Prostate gland (tissue), 2 donors: Measurements from ENCODE around the gene PHAF1. TPM values are rescaled to one million over a fixed set of nuclear protein-coding genes. Genes with fewer than 3 reads are reported as not detected.

Experiments used
- DNase-seq: peaks from one replicate; pipeline ENCODE4 v3.0.0-alpha.2; 2019; ENCODE audit warnings: low spot score
- H3K27ac ChIP-seq, 2 donors: fragments of 200-600 bp; sonication (generic); 2 replicates each; pipeline ENCODE4 v1.5.1; 2017 to 2019
- H3K27me3 ChIP-seq: fragments of 200-600 bp; sonication (generic); replicated peaks from 2 replicates; pipeline ENCODE4 v1.5.1; 2019; ENCODE audit not compliant: insufficient read depth
- H3K36me3 ChIP-seq, 2 donors: fragments of 200-600 bp; sonication (generic); 1 replicate in 1 of 2; 2 replicates in 1 of 2; pipeline versions ENCODE4 v1.5.1 to v1.8.1; 2017 to 2019
- H3K4me1 ChIP-seq: fragments of 200-600 bp; sonication (generic); replicated peaks from 2 replicates; pipeline ENCODE4 v1.5.1; 2019
- H3K4me3 ChIP-seq, 2 donors: fragments of 200-600 bp; sonication (generic); 2 replicates each; pipeline ENCODE4 v1.5.1; 2017 to 2019
- H3K9me3 ChIP-seq: fragments of 200-600 bp; sonication (generic); 2 replicates; pipeline ENCODE4 v1.5.1; 2017
- CTCF ChIP-seq, 4 experiments: fragments of 200-600 bp in 2 of 4; fragments of 450-650 bp in 2 of 4; sonication (generic) in 2 of 4; IDR thresholded peaks; 1 replicate in 3 of 4; 2 replicates in 1 of 4; pipeline ENCODE4 v1.5.1; 2016 to 2019; ENCODE audit warnings: antibody characterized with exemption in 4 of 4, mild to moderate bottlenecking in 2 of 4, moderate library complexity in 2 of 4
- POLR2A ChIP-seq: fragments of 450-650 bp; IDR thresholded peaks from one replicate; pipeline ENCODE4 v1.6.1; 2016; ENCODE audit warnings: antibody characterized with exemption, mild to moderate bottlenecking
- POLR2AphosphoS5 ChIP-seq: sonication (generic); formaldehyde crosslinking; IDR thresholded peaks from one replicate; pipeline ENCODE4 v1.6.1; 2017; ENCODE audit warnings: antibody characterized with exemption
- WGBS: methylation state at CpG from one replicate; pipeline ENCODE4 v1.1.5; 2018; 5-methylcytosine and 5-hydroxymethylcytosine counted together
- intact Hi-C: fragments of 100-400 bp; cut with DNase I; formaldehyde crosslinking; loops from one replicate; pipeline ENCODE4 v1.14.2; 2022
- total RNA-seq, 2 donors: library from RNA; depleted of rRNA; stranded (reverse); fragments of >200 nt; gene quantifications; one replicate each; pipeline ENCODE4 v1.1.0, GENCODE V29; 2016

Gene PHAF1
- total RNA-seq, 2 donors from 2014 or later: 30.1 to 31.9 TPM

GRCh38 chr16:67157892-67158635 is 48.3 kb downstream of the PHAF1 start:
- Histone ChIP-seq H3K4me1 (peaks cover 22% of the 10 kb centered on the region), H3K4me3 (no peak overlapping the region), H3K36me3 (no peaks in the 10 kb centered on the region), H3K9me3 (no peaks in the 10 kb centered on the region), H3K27me3 (no peaks in the 10 kb centered on the region), H3K27ac (no peak overlapping the region)
- intact Hi-C loops: loop anchor here (5.0 kb wide), 2 partner anchors 131 to 266 kb away; partner anchors contain the start of gene CBFB
- WGBS: 79% methylated on average over 7 of the region's 7 CpGs
- no peak for DNase-seq
- TF ChIP-seq POLR2A (no peak), POLR2AphosphoS5 (no peak), CTCF (IDR thresholded peaks at IDR 0.05) (no peak)

- intact Hi-C loops: loop anchor here (5.0 kb wide), 2 partner anchors 132 to 267 kb away; partner anchors contain the start of gene CBFB
- H3K4me1 ChIP-seq: peaks cover 27% of the 10 kb centered on the region
- no peaks in the 10 kb centered on the region for H3K36me3 ChIP-seq
- 8% methylated on average over 32 of the region's 34 CpGs for WGBS
- peak; percentile 23 for TF ChIP-seq POLR2A
- TF ChIP-seq CTCF (IDR thresholded peaks at IDR 0.05): no peak
- H3K4me3 ChIP-seq: peak overlapping the region; percentile 92 to 97
- DNase-seq: no peak
- peak overlapping the region; percentile 91 to 94 for H3K27ac ChIP-seq
- H3K27me3 ChIP-seq: no peaks in the 10 kb centered on the region
- no peaks in the 10 kb centered on the region for H3K9me3 ChIP-seq
These were observed 49.2 kb downstream of the PHAF1 start for GRCh38 chr16:67158637-67159600.

GRCh38 chr16:67161595-67162058 is 51.9 kb downstream of the PHAF1 start:
- H3K27me3 ChIP-seq: no peaks in the 10 kb centered on the region
- peak overlapping the region; percentile 91 to 94 for H3K27ac ChIP-seq
- 41% methylated on average over 25 of the region's 25 CpGs for WGBS
- peak; percentile 41 for DNase-seq
- H3K4me3 ChIP-seq: peak overlapping the region; percentile 92 to 97
- intact Hi-C loops: no loop called here
- H3K9me3 ChIP-seq: no peaks in the 10 kb centered on the region
- H3K4me1 ChIP-seq: peaks cover 32% of the 10 kb centered on the region
- no peak for TF ChIP-seq POLR2AphosphoS5
- TF ChIP-seq CTCF (IDR thresholded peaks at IDR 0.05): peak in 1 of 4 experiments; percentile 31
- H3K36me3 ChIP-seq: no peaks in the 10 kb centered on the region

- no peak for DNase-seq
- H3K36me3 ChIP-seq: no peaks in the 10 kb centered on the region
- no peaks in the 10 kb centered on the region for H3K9me3 ChIP-seq
- TF ChIP-seq POLR2AphosphoS5 (no peak), CTCF (IDR thresholded peaks at IDR 0.05) (no peak), POLR2A (no peak)
- peak overlapping the region; percentile 27 to 30 for H3K4me3 ChIP-seq
- H3K27me3 ChIP-seq: no peaks in the 10 kb centered on the region
- peaks cover 32% of the 10 kb centered on the region for H3K4me1 ChIP-seq
- intact Hi-C loops: no loop called here
- WGBS: 16% methylated on average over 44 of the region's 44 CpGs
- H3K27ac ChIP-seq: peak overlapping the region; percentile 91 to 94
These were observed 52.9 kb downstream of the PHAF1 start for GRCh38 chr16:67162506-67163163.
